ENCODE data around the gene DNAJC21. TPM values are rescaled to one million over a fixed set of nuclear protein-coding genes. Genes with fewer than 3 reads are reported as not detected.

Gene DNAJC21
- total and polyA plus RNA-seq, 2 of the 4 experiments (the other 2 are of a cell fraction) = 8.8 to 12.7 TPM

DNA sequence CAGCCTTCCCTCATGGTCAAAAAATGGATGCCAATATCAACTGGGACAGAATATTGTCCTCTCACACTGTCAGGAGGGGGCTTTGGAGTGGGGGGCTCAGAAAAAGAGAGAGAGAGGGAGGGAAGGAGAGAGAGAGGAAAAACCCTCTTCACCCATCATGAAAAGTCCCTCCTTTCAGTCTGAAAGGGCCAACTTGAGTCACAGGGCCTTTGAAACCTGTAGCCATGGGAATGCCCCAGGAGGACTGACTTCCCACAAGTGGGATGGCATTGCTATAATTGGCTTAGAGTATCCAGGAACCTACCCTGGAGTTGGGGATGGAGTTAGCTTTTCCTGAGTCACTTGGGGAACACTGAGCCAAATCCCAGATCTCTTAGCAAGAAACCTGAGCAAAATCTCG is 41.2 kb downstream of the DNAJC21 start:
- Histone ChIP-seq H3K9me1 (ENCODE audit: insufficient read depth, low read length) (no peaks in the 10 kb centered on the region; the same call in 1 of the 2 replicates), H4K5ac (ENCODE audit: low read depth, low read length) (no peak overlapping the region), H3K4ac (ENCODE audit: low read depth, low read length) (no peak overlapping the region), H2BK120ac (ENCODE audit: low read depth, low read length) (no peak overlapping the region), H2AFZ (replicated peaks; ENCODE audit: low read length, poor library complexity) (no peak overlapping the region), H2AK9ac (replicated peaks; ENCODE audit: low read depth, low read length, poor library complexity) (no peak overlapping the region), H3K36me3 (ENCODE audit: control insufficient read depth, insufficient read depth, low read length) (no peaks in the 10 kb centered on the region), H3K4me1 (ENCODE audit: control insufficient read depth, insufficient read depth, low read length) (no peaks in the 10 kb centered on the region), H3K23ac (ENCODE audit: low read depth, low read length) (no peak overlapping the region), H3K9me3 (ENCODE audit: control insufficient read depth, insufficient read depth, low read length) (no peaks in the 10 kb centered on the region), H4K20me1 (ENCODE audit: insufficient read depth, low read length) (no peaks in the 10 kb centered on the region), H3K4me3 (ENCODE audit: insufficient read depth, low read depth, low read length) (no peak overlapping the region), H3K27ac (ENCODE audit: insufficient read depth, low read length) (no peak overlapping the region), H2BK20ac (ENCODE audit: low read depth, low read length) (no peak overlapping the region), H3K9ac (ENCODE audit: low read depth, low read length) (no peak overlapping the region), H4K91ac (ENCODE audit: insufficient read depth, low read depth, low read length) (no peak overlapping the region), H2BK15ac (ENCODE audit: low read depth, low read length) (no peak overlapping the region), H3K4me2 (ENCODE audit: low read depth, low read length) (no peak overlapping the region), H3K14ac (replicated peaks; ENCODE audit: low read depth, low read length) (no peak overlapping the region), H2AK5ac (ENCODE audit: low read depth, low read length) (no peak overlapping the region), H3K18ac (ENCODE audit: low read depth, low read length) (no peak overlapping the region), H2BK5ac (ENCODE audit: low read depth, low read length, poor library complexity, severe bottlenecking) (no peak overlapping the region), H3K56ac (ENCODE audit: extremely low read depth, insufficient read depth, low read length) (no peak overlapping the region), H4K8ac (ENCODE audit: low read depth in 2 of 2, low read length in 2 of 2) (no peak overlapping the region), H3K27me3 (ENCODE audit: control insufficient read depth, insufficient read depth, low read length) (no peaks in the 10 kb centered on the region; the same call in 1 of the 2 replicates), H3K79me1 (ENCODE audit: low read depth in 1 of 2, low read length in 2 of 2) (no peaks in the 10 kb centered on the region)
- no CpG with 5 or more reads among the region's 1 CpG for WGBS, 2 experiments (ENCODE audit: extremely low coverage in 2 of 2, insufficient read length in 1 of 2)
- in situ Hi-C loops (cut with MboI; ENCODE audit: low sequenced_read_pairs) (no loop called here), dilution Hi-C loops (cut with HindIII; ENCODE audit: low sequenced_read_pairs, unreplicated experiment) (no loop called here), intact Hi-C loops (cut with micrococcal nuclease) (no loop called here)
- DNase-seq = no peak
- POLR2A ChIA-PET (ENCODE audit: unreplicated experiment) = no interaction called here
- CTCF ChIA-PET = interaction anchor here (1.7 kb wide), 1 partner anchor 13 kb away, joined by 6 read pairs; no protein-coding TSS in a partner anchor
- no peak for ATAC-seq (ENCODE audit: low read depth)
- TF ChIP-seq FOS (IDR thresholded peaks at IDR 0.05; ENCODE audit: low read depth, low read length) (no peak), POLR2A (IDR thresholded peaks at IDR 0.05; ENCODE audit: low read depth, low read length) (no peak), MAFK (IDR thresholded peaks at IDR 0.05; ENCODE audit: low read depth, low read length) (no peak), MXI1 (IDR thresholded peaks at IDR 0.05; ENCODE audit: borderline replicate concordance, low read depth, low read length) (no peak), CEBPB (IDR thresholded peaks at IDR 0.05; ENCODE audit: low read depth, low read length) (no peak), CHD1 (IDR thresholded peaks at IDR 0.05; ENCODE audit: low read depth, low read length) (no peak), RFX5 (IDR thresholded peaks at IDR 0.05; ENCODE audit: low read depth, low read length) (no peak), RAD21 (IDR thresholded peaks at IDR 0.05; ENCODE audit: low read length) (no peak)
- TF ChIP-seq, protein P1, sequence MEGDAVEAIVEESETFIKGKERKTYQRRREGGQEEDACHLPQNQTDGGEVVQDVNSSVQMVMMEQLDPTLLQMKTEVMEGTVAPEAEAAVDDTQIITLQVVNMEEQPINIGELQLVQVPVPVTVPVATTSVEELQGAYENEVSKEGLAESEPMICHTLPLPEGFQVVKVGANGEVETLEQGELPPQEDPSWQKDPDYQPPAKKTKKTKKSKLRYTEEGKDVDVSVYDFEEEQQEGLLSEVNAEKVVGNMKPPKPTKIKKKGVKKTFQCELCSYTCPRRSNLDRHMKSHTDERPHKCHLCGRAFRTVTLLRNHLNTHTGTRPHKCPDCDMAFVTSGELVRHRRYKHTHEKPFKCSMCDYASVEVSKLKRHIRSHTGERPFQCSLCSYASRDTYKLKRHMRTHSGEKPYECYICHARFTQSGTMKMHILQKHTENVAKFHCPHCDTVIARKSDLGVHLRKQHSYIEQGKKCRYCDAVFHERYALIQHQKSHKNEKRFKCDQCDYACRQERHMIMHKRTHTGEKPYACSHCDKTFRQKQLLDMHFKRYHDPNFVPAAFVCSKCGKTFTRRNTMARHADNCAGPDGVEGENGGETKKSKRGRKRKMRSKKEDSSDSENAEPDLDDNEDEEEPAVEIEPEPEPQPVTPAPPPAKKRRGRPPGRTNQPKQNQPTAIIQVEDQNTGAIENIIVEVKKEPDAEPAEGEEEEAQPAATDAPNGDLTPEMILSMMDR (conservative IDR thresholded peaks at IDR 0.05; ENCODE audit: low read depth, low read length) = no peak
- TF ChIP-seq, protein P2, sequence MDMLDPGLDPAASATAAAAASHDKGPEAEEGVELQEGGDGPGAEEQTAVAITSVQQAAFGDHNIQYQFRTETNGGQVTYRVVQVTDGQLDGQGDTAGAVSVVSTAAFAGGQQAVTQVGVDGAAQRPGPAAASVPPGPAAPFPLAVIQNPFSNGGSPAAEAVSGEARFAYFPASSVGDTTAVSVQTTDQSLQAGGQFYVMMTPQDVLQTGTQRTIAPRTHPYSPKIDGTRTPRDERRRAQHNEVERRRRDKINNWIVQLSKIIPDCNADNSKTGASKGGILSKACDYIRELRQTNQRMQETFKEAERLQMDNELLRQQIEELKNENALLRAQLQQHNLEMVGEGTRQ (IDR thresholded peaks at IDR 0.05; ENCODE audit: low read depth, low read length) = no peak
- TF ChIP-seq, protein P3, sequence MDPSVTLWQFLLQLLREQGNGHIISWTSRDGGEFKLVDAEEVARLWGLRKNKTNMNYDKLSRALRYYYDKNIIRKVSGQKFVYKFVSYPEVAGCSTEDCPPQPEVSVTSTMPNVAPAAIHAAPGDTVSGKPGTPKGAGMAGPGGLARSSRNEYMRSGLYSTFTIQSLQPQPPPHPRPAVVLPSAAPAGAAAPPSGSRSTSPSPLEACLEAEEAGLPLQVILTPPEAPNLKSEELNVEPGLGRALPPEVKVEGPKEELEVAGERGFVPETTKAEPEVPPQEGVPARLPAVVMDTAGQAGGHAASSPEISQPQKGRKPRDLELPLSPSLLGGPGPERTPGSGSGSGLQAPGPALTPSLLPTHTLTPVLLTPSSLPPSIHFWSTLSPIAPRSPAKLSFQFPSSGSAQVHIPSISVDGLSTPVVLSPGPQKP (IDR thresholded peaks at IDR 0.05; ENCODE audit: borderline replicate concordance, low read depth, low read length) = no peak
- BruUV-seq (replicated peaks) = no TSS peak

All from IMR-90 (cell line).